HG03060 (cell line): ENCODE measurements around the gene KLKB1.
"Not testable (repeated sequence)": the region's sequence is repeated elsewhere in the genome, so short reads cannot be mapped to it uniquely, and the experiment has no call there.

Experiments used
- ATAC-seq: cut with Tn5 transposase; IDR thresholded peaks from one replicate; pipeline ENCODE4 v1.9.1; 2021; ENCODE audit warnings: low read depth, moderate number of reproducible peaks; ENCODE audit not compliant: unreplicated experiment

The KLKB1 gene

GRCh38 chr4:186264660-186265059, 37.4 kb downstream of the KLKB1 start:
- ATAC-seq = no peak

- ATAC-seq = not testable (repeated sequence)
Measured at GRCh38 chr4:186265250-186265649, 37.9 kb downstream of the KLKB1 start.

- ATAC-seq = no peak
Measured at GRCh38 chr4:186265683-186266652, 38.7 kb downstream of the KLKB1 start, which contains the start of gene F11. F11 (plus strand) TSS chr4:186266189; CDS start chr4:186267137, 948 bp downstream.

GRCh38 chr4:186266729-186267456, 39.6 kb downstream of the KLKB1 start:
- no peak for ATAC-seq

GRCh38 chr4:186271081-186271678, 43.9 kb downstream of the KLKB1 start:
- no peak for ATAC-seq

- ATAC-seq = no peak
Measured at GRCh38 chr4:186272699-186273391, 45.5 kb downstream of the KLKB1 start.

GRCh38 chr4:186273392-186273789, 46.1 kb downstream of the KLKB1 start:
- not testable (repeated sequence) for ATAC-seq

GRCh38 chr4:186283311-186283710, 56.0 kb downstream of the KLKB1 start:
- ATAC-seq = no peak

GRCh38 chr4:186285147-186285546, 57.8 kb downstream of the KLKB1 start:
- no peak for ATAC-seq

GRCh38 chr4:186286581-186286980, 59.3 kb downstream of the KLKB1 start:
- ATAC-seq = no peak

GRCh38 chr4:186291256-186291890, 64.1 kb downstream of the KLKB1 start:
- ATAC-seq = no peak

GRCh38 chr4:186294160-186294559, 66.9 kb downstream of the KLKB1 start:
- no peak for ATAC-seq

GRCh38 chr4:186296481-186296880, 69.2 kb downstream of the KLKB1 start:
- no peak for ATAC-seq

GRCh38 chr4:186297013-186297645, 69.8 kb downstream of the KLKB1 start:
- no peak for ATAC-seq

GRCh38 chr4:186298031-186298647, 70.8 kb downstream of the KLKB1 start:
- ATAC-seq = no peak

- ATAC-seq = no peak
Measured at GRCh38 chr4:186299291-186299690, 72.0 kb downstream of the KLKB1 start.

- no peak for ATAC-seq
Measured at GRCh38 chr4:186300659-186301390, 73.5 kb downstream of the KLKB1 start.

GRCh38 chr4:186304216-186304615, 76.9 kb downstream of the KLKB1 start:
- no peak for ATAC-seq
